HL-60 (cell line): Measurements from ENCODE around the gene FGF14.

Experiments used
- DNase-seq, 2 experiments: peaks; one replicate each; pipeline ENCODE4 v3.0.0-alpha.2; 2010 to 2020; ENCODE audit warnings: low read depth in 1 of 2, low spot score in 1 of 2
- H3K27ac ChIP-seq: fragments of 250-450 bp; sonication (Bioruptor Pico); replicated peaks from 2 replicates; pipeline ENCODE4 v1.5.1; 2020; ENCODE audit warnings: mild to moderate bottlenecking, moderate library complexity
- H3K27me3 ChIP-seq: fragments of 250-450 bp; sonication (Bioruptor Pico); 2 replicates; pipeline ENCODE4 v1.5.1; 2021; ENCODE audit warnings: mild to moderate bottlenecking, moderate library complexity; ENCODE audit not compliant: insufficient read depth, poor library complexity, severe bottlenecking
- H3K4me3 ChIP-seq: replicated peaks from 2 replicates; pipeline ENCODE4 v1.5.1; 2011; ENCODE audit warnings: mild to moderate bottlenecking, control low read depth, low read length; ENCODE audit not compliant: insufficient read depth
- GABPA ChIP-seq: IDR thresholded peaks from 2 replicates; pipeline ENCODE4 v1.6.1; 2012; ENCODE audit warnings: low read depth
- POLR2AphosphoS5 ChIP-seq: IDR thresholded peaks from 2 replicates; pipeline ENCODE4 v1.6.1; 2012; ENCODE audit warnings: low read depth
- SPI1 ChIP-seq: IDR thresholded peaks from 2 replicates; pipeline ENCODE4 v1.6.1; 2012; ENCODE audit warnings: low read depth, mild to moderate bottlenecking, borderline replicate concordance
- TF ChIP-seq, protein P1 (sequence below): IDR thresholded peaks from 2 replicates; pipeline ENCODE4 v1.6.1; 2012; ENCODE audit warnings: low read depth; ENCODE audit not compliant: insufficient replicate concordance
- TF ChIP-seq, protein P2 (sequence below): IDR thresholded peaks from one replicate; pipeline ENCODE4 v1.5.1; 2011; ENCODE audit warnings: low read length, control low read depth, inconsistent platforms; ENCODE audit not compliant: insufficient read depth

Gene FGF14

GRCh38 chr13:102028206-102028605 is 373.6 kb downstream of the FGF14 start:
- no peaks in the 10 kb centered on the region for H3K27me3 ChIP-seq
- no peak for DNase-seq
- H3K27ac ChIP-seq: no peak overlapping the region
- no peak for TF ChIP-seq SPI1
- no peak for TF ChIP-seq POLR2AphosphoS5
- TF ChIP-seq, protein P1, sequence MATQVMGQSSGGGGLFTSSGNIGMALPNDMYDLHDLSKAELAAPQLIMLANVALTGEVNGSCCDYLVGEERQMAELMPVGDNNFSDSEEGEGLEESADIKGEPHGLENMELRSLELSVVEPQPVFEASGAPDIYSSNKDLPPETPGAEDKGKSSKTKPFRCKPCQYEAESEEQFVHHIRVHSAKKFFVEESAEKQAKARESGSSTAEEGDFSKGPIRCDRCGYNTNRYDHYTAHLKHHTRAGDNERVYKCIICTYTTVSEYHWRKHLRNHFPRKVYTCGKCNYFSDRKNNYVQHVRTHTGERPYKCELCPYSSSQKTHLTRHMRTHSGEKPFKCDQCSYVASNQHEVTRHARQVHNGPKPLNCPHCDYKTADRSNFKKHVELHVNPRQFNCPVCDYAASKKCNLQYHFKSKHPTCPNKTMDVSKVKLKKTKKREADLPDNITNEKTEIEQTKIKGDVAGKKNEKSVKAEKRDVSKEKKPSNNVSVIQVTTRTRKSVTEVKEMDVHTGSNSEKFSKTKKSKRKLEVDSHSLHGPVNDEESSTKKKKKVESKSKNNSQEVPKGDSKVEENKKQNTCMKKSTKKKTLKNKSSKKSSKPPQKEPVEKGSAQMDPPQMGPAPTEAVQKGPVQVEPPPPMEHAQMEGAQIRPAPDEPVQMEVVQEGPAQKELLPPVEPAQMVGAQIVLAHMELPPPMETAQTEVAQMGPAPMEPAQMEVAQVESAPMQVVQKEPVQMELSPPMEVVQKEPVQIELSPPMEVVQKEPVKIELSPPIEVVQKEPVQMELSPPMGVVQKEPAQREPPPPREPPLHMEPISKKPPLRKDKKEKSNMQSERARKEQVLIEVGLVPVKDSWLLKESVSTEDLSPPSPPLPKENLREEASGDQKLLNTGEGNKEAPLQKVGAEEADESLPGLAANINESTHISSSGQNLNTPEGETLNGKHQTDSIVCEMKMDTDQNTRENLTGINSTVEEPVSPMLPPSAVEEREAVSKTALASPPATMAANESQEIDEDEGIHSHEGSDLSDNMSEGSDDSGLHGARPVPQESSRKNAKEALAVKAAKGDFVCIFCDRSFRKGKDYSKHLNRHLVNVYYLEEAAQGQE: no peak
- TF ChIP-seq, protein P2, sequence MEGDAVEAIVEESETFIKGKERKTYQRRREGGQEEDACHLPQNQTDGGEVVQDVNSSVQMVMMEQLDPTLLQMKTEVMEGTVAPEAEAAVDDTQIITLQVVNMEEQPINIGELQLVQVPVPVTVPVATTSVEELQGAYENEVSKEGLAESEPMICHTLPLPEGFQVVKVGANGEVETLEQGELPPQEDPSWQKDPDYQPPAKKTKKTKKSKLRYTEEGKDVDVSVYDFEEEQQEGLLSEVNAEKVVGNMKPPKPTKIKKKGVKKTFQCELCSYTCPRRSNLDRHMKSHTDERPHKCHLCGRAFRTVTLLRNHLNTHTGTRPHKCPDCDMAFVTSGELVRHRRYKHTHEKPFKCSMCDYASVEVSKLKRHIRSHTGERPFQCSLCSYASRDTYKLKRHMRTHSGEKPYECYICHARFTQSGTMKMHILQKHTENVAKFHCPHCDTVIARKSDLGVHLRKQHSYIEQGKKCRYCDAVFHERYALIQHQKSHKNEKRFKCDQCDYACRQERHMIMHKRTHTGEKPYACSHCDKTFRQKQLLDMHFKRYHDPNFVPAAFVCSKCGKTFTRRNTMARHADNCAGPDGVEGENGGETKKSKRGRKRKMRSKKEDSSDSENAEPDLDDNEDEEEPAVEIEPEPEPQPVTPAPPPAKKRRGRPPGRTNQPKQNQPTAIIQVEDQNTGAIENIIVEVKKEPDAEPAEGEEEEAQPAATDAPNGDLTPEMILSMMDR: no peak
- TF ChIP-seq GABPA: no peak
- H3K4me3 ChIP-seq: no peak overlapping the region

DNA sequence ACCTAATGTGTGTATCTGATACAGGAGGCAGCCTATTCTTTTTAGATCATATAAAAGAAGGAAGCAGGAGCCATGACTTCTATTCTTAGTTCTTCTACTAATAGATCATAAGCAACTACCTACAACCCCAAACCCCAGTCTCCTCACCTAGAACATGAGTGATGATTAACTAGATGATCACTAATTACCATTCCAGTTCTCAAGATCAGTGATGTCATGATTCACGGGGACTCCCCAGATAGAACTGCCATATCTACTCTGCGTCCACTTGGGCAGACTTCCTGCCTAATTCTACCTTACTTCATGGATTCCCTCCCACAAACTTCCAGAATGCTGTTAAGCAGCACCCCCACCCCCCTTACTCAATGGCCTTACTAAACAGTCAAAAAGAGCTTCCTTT is 380.1 kb downstream of the FGF14 start:
- Histone ChIP-seq H3K27ac (no peak overlapping the region), H3K27me3 (no peaks in the 10 kb centered on the region), H3K4me3 (no peak overlapping the region)
- TF ChIP-seq GABPA: no peak
- no peak for TF ChIP-seq SPI1
- TF ChIP-seq, protein P2: no peak
- TF ChIP-seq, protein P1: no peak
- TF ChIP-seq POLR2AphosphoS5: no peak
- no peak for DNase-seq

GRCh38 chr13:102020611-102021216 is 381.1 kb downstream of the FGF14 start:
- H3K27ac ChIP-seq: no peak overlapping the region
- DNase-seq: no peak
- no peaks in the 10 kb centered on the region for H3K27me3 ChIP-seq
- H3K4me3 ChIP-seq: no peak overlapping the region
- TF ChIP-seq GABPA: no peak
- TF ChIP-seq, protein P1: no peak
- TF ChIP-seq, protein P2: no peak
- no peak for TF ChIP-seq SPI1
- TF ChIP-seq POLR2AphosphoS5: no peak
